Ishikawa (cell line): Measurements from ENCODE around the gene SH3RF3.

Experiments
- CEBPB ChIP-seq: IDR thresholded peaks from 2 replicates; pipeline ENCODE4 v1.6.1; 2012
- CREB1 ChIP-seq: IDR thresholded peaks from 2 replicates; pipeline ENCODE4 v1.6.1; 2012; ENCODE audit warnings: low read depth
- EGR1 ChIP-seq: IDR thresholded peaks from 2 replicates; pipeline ENCODE4 v1.6.1; 2012
- EP300 ChIP-seq: IDR thresholded peaks from 2 replicates; pipeline ENCODE4 v1.6.1; 2012; ENCODE audit warnings: borderline replicate concordance
- FOXM1 ChIP-seq: IDR thresholded peaks from 2 replicates; pipeline ENCODE4 v1.6.1; 2012; ENCODE audit warnings: low read depth, borderline replicate concordance
- MAX ChIP-seq: IDR thresholded peaks from 2 replicates; pipeline ENCODE4 v1.6.1; 2012
- NFIC ChIP-seq: IDR thresholded peaks from 2 replicates; pipeline ENCODE4 v1.6.1; 2012
- RAD21 ChIP-seq: IDR thresholded peaks from 2 replicates; pipeline ENCODE4 v1.6.1; 2012; ENCODE audit warnings: low read depth
- REST ChIP-seq: IDR thresholded peaks from 2 replicates; pipeline ENCODE4 v1.6.1; 2012; ENCODE audit warnings: low read depth, mild to moderate bottlenecking
- TAF1 ChIP-seq: IDR thresholded peaks from 2 replicates; pipeline ENCODE4 v1.6.1; 2012; ENCODE audit warnings: low read depth, mild to moderate bottlenecking
- TCF12 ChIP-seq: IDR thresholded peaks from 2 replicates; pipeline ENCODE4 v1.6.1; 2012; ENCODE audit warnings: low read depth
- TEAD4 ChIP-seq: IDR thresholded peaks from 2 replicates; pipeline ENCODE4 v1.6.1; 2012
- USF1 ChIP-seq: IDR thresholded peaks from 2 replicates; pipeline ENCODE4 v1.6.1; 2012
- YY1 ChIP-seq: IDR thresholded peaks from 2 replicates; pipeline ENCODE4 v1.6.1; 2012; ENCODE audit warnings: low read depth
- ZBTB7A ChIP-seq: IDR thresholded peaks from 2 replicates; pipeline ENCODE4 v1.6.1; 2012; ENCODE audit warnings: low read depth

SH3RF3 gene

GRCh38 chr2:109143214-109144187 is 14.5 kb downstream of the SH3RF3 start:
- no peak for TF ChIP-seq RAD21
- TF ChIP-seq MAX, result no peak
- no peak for TF ChIP-seq USF1
- TF ChIP-seq EGR1, result no peak
- TF ChIP-seq TCF12, result no peak
- no peak for TF ChIP-seq EP300
- TF ChIP-seq NFIC, result no peak
- TF ChIP-seq FOXM1, result no peak
- no peak for TF ChIP-seq REST
- no peak for TF ChIP-seq TEAD4
- TF ChIP-seq TAF1, result no peak
- no peak for TF ChIP-seq YY1
- no peak for TF ChIP-seq CREB1

GRCh38 chr2:109144271-109144670 is 15.3 kb downstream of the SH3RF3 start:
- TF ChIP-seq MAX (no peak), TEAD4 (no peak), EGR1 (no peak), TCF12 (no peak), USF1 (no peak), NFIC (no peak), EP300 (no peak), TAF1 (no peak), CREB1 (no peak)

GRCh38 chr2:109144721-109145120 is 15.7 kb downstream of the SH3RF3 start:
- no peak for TF ChIP-seq ZBTB7A
- no peak for TF ChIP-seq TEAD4
- TF ChIP-seq CEBPB, result no peak
- TF ChIP-seq EP300, result no peak
- TF ChIP-seq MAX, result no peak
- TF ChIP-seq FOXM1, result no peak
- no peak for TF ChIP-seq RAD21
- TF ChIP-seq REST, result no peak
- TF ChIP-seq TCF12, result no peak
- TF ChIP-seq TAF1, result no peak
- TF ChIP-seq NFIC, result no peak
- no peak for TF ChIP-seq EGR1
- no peak for TF ChIP-seq CREB1
- no peak for TF ChIP-seq USF1
- TF ChIP-seq YY1, result no peak

- TF ChIP-seq EGR1 (no peak), YY1 (no peak), CEBPB (no peak), CREB1 (no peak), TAF1 (no peak), TEAD4 (no peak), RAD21 (no peak), MAX (no peak), REST (no peak), EP300 (no peak), NFIC (no peak), USF1 (no peak), FOXM1 (no peak), TCF12 (no peak), ZBTB7A (no peak)
Measured at GRCh38 chr2:109145286-109145685, 16.3 kb downstream of the SH3RF3 start.
